ENCODE measurements around the gene ST3GAL6.

ST3GAL6 gene

GRCh38 chr3:98741121-98741716, 21.9 kb upstream of the ST3GAL6 start:
- DNase-seq: no peak

GRCh38 chr3:98743071-98743470, 20.1 kb upstream of the ST3GAL6 start:
- DNase-seq: no peak

GRCh38 chr3:98744283-98744682, 18.9 kb upstream of the ST3GAL6 start:
- DNase-seq: no peak

GRCh38 chr3:98745718-98746117, 17.4 kb upstream of the ST3GAL6 start:
- no peak for DNase-seq

GRCh38 chr3:98746122-98746521, 17.0 kb upstream of the ST3GAL6 start:
- DNase-seq: no peak

- DNase-seq: no peak
Measured at GRCh38 chr3:98746882-98747281, 16.3 kb upstream of the ST3GAL6 start.

GRCh38 chr3:98750276-98750919, 12.7 kb upstream of the ST3GAL6 start:
- no peak for DNase-seq

GRCh38 chr3:98754483-98754882, 8.7 kb upstream of the ST3GAL6 start:
- no peak for DNase-seq

GRCh38 chr3:98755601-98756000, 7.5 kb upstream of the ST3GAL6 start:
- no peak for DNase-seq

GRCh38 chr3:98759629-98760028, 3.5 kb upstream of the ST3GAL6 start:
- no peak for DNase-seq

- no peak for DNase-seq
Measured at GRCh38 chr3:98761643-98762229, 1.4 kb upstream of the ST3GAL6 start.

GRCh38 chr3:98763819-98764418, 779 bp downstream of the ST3GAL6 start:
- DNase-seq: no peak

GRCh38 chr3:98764472-98764884, 1.3 kb downstream of the ST3GAL6 start:
- no peak for DNase-seq

GRCh38 chr3:98765721-98766120, 2.6 kb downstream of the ST3GAL6 start:
- DNase-seq: no peak

- DNase-seq: no peak
Measured at GRCh38 chr3:98766924-98767323, 3.8 kb downstream of the ST3GAL6 start.

- DNase-seq: no peak
Measured at GRCh38 chr3:98768961-98769360, 5.8 kb downstream of the ST3GAL6 start.

GRCh38 chr3:98769448-98769847, 6.3 kb downstream of the ST3GAL6 start:
- no peak for DNase-seq

GRCh38 chr3:98770261-98771039, 7.3 kb downstream of the ST3GAL6 start:
- DNase-seq: no peak

GRCh38 chr3:98772022-98772421, 8.9 kb downstream of the ST3GAL6 start:
- DNase-seq: no peak

- DNase-seq: no peak
Measured at GRCh38 chr3:98775459-98776139, 12.5 kb downstream of the ST3GAL6 start.

- no peak for DNase-seq
Measured at GRCh38 chr3:98776140-98776493, 13.0 kb downstream of the ST3GAL6 start.

GRCh38 chr3:98777286-98777685, 14.1 kb downstream of the ST3GAL6 start:
- DNase-seq: no peak

- no peak for DNase-seq
Measured at GRCh38 chr3:98777801-98778220, 14.7 kb downstream of the ST3GAL6 start.
